HG02759 (cell line): Measurements from ENCODE around the gene LYZL4.

Source experiments
- ATAC-seq: cut with Tn5 transposase; IDR thresholded peaks from one replicate; pipeline ENCODE4 v1.9.1; 2021; ENCODE audit warnings: mild to moderate bottlenecking, moderate library complexity; ENCODE audit not compliant: unreplicated experiment

Gene LYZL4

GRCh38 chr3:42428830-42429229, 18.4 kb upstream of the LYZL4 start:
- no peak for ATAC-seq

- no peak for ATAC-seq
Observed at GRCh38 chr3:42425736-42426407, 15.5 kb upstream of the LYZL4 start.

- ATAC-seq: no peak
Observed at GRCh38 chr3:42424911-42425310, 14.5 kb upstream of the LYZL4 start.

GRCh38 chr3:42421818-42422796, 11.7 kb upstream of the LYZL4 start:
- no peak for ATAC-seq

- no peak for ATAC-seq
Observed at GRCh38 chr3:42419563-42419962, 9.2 kb upstream of the LYZL4 start.

- ATAC-seq: no peak
Observed at GRCh38 chr3:42412526-42413155, 2.2 kb upstream of the LYZL4 start.

- ATAC-seq: no peak
Observed at GRCh38 chr3:42411429-42411828, 1.0 kb upstream of the LYZL4 start.

GRCh38 chr3:42408156-42408555, 2.3 kb downstream of the LYZL4 start:
- no peak for ATAC-seq

- no peak for ATAC-seq
Observed at GRCh38 chr3:42406727-42407450, 3.5 kb downstream of the LYZL4 start.

- ATAC-seq: no peak
Observed at GRCh38 chr3:42405857-42406256, 4.6 kb downstream of the LYZL4 start.

- no peak for ATAC-seq
Observed at GRCh38 chr3:42403737-42404136, 6.7 kb downstream of the LYZL4 start.

GRCh38 chr3:42402394-42403096, 7.9 kb downstream of the LYZL4 start:
- no peak for ATAC-seq

- ATAC-seq: no peak
Observed at GRCh38 chr3:42398080-42398479, 12.3 kb downstream of the LYZL4 start.

- ATAC-seq: no peak
Observed at GRCh38 chr3:42397644-42398043, 12.8 kb downstream of the LYZL4 start.

- no peak for ATAC-seq
Observed at GRCh38 chr3:42394579-42395288, 15.7 kb downstream of the LYZL4 start.

- ATAC-seq: no peak
Observed at GRCh38 chr3:42387802-42388651, 22.4 kb downstream of the LYZL4 start.

- no peak for ATAC-seq
Observed at GRCh38 chr3:42381551-42382082, 28.8 kb downstream of the LYZL4 start.

- ATAC-seq: no peak
Observed at GRCh38 chr3:42377681-42378080, 32.7 kb downstream of the LYZL4 start.
